Measurements from ENCODE around the gene ADIPOR2.
"Not testable (repeated sequence)": the region's sequence is repeated elsewhere in the genome, so short reads cannot be mapped to it uniquely, and the experiment has no call there.

ADIPOR2 gene

GRCh38 chr12:1812650-1813302 is 121.9 kb downstream of the ADIPOR2 start:
- DNase-seq (ENCODE audit: low read depth in 2 of 2): no peak

DNA sequence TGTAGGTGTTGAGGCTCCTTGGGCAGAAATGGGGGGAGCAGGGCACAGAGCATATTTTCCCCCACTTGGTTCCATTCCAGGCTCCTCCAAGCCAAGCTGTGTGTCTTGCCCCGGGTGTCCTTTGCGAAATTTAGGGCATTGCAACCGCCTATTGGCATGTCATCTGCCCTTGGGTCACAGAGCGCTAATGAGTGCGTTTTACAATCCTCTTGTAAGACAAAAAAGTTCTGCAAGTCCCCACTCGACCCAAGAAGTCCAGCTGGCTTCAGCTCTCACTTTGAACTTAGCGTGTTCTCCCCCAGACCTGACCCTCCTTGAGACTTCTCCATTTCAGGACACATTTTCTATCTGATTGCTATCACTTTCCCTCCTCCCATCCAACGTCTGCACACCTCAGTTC is 123.4 kb downstream of the ADIPOR2 start:
- no peak for DNase-seq (ENCODE audit: low read depth in 2 of 2)

DNA sequence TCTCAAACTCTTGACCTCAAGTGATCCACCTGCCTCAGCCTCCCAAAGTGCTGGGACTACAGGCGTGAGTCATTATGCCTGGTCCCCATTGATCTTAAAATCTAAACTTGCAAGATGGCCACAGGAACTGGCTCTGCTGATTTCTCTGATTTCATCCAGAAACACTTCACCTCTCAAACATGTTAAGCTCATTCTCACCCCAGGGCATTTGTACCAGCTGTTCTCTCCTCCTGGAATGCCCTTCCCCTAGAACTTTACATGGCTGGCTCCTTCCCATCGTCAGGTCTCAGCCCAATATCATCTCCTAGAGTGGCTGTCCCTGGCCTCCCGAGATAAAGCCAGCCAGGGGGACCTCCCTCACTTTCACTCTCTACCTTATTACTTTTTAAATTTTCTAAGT is 124.2 kb downstream of the ADIPOR2 start:
- DNase-seq (ENCODE audit: low read depth in 2 of 2): no peak

- no peak for DNase-seq (ENCODE audit: low read depth in 2 of 2)
Measured at GRCh38 chr12:1815814-1816729, 125.2 kb downstream of the ADIPOR2 start.

DNA sequence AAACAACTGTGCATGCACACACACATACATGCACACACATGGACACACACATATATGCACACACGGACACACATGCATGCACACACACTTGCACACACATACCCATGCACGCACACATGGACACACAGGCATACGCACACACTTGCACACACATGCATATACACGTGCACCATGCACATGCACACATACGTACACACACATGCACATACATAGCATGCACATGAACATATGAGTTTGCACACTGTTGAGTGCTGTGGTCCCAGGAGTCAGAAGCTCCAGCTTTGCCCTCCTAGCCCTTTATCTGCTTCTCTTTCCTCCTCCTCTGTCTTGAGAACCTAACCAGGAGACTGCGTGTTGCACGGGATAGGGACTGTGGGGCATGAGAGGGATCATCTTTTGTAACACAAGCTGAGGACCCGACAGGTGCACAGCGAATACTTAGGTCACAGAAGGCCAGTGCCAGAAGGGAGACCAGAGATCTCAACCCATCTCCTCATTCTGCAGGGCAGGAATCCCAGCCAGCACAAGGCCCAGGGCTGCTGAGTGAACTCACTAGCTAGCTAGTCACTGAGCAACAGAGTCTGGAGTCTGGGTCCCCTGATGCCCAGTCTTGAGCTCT is 126.0 kb downstream of the ADIPOR2 start:
- no peak for DNase-seq (ENCODE audit: low read depth in 2 of 2)

GRCh38 chr12:1817928-1818327 is 127.1 kb downstream of the ADIPOR2 start:
- not testable (repeated sequence) for DNase-seq (ENCODE audit: low read depth in 2 of 2)

DNA sequence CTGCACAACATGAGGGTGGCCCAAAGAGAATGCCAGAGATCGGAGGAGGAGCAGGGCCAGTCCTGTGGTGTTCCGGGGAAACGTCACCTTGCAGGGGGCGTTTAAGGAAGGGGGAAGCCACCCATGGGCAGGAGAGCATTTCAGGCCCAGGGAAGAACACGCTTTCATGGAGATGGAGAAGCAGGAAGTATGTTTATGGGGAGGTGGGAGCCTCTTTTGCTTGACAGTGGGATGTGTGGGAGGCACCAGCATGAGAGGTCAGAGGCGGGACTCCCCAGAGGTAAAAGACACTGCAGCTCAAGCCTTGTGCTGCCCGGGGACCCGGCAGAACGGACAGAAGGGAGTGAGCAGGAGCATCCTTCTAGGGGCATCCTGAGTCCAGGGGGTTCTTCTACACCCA is 128.2 kb downstream of the ADIPOR2 start:
- no peak for DNase-seq (ENCODE audit: low read depth in 2 of 2)

DNA sequence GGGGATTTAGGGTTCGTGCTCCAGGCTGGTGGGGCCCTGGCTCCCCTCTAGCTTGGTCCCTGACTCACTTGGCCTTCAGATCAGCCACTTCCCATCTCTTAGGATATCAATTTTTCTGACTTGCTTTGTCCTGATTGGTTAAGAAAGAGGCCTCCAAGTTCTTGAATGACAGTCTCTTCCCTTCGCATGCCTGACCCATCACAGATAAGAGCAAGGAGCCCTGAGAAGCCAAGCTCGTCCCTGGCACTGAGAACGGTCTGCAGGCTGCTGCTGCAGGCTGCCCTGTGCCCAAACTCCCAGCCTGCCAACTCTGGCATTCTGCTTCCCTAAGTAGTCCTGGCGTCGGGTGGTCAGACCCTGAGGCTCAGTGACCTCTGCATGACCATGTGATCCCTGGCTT is 128.7 kb downstream of the ADIPOR2 start:
- no peak for DNase-seq (ENCODE audit: low read depth in 2 of 2)

- no peak for DNase-seq (ENCODE audit: low read depth in 2 of 2)
Measured at GRCh38 chr12:1820191-1820895, 129.5 kb downstream of the ADIPOR2 start, which contains the start of gene LRTM2. Gene LRTM2, plus strand, starts transcription at chr12:1820565. Its CDS starts 7,584 bp downstream, at chr12:1828149.

- DNase-seq (ENCODE audit: low read depth in 2 of 2): no peak
Measured at GRCh38 chr12:1820896-1821291, 130.0 kb downstream of the ADIPOR2 start.

- DNase-seq (ENCODE audit: low read depth in 2 of 2): no peak
Measured at GRCh38 chr12:1821805-1822204, 130.9 kb downstream of the ADIPOR2 start.

- DNase-seq (ENCODE audit: low read depth in 2 of 2): no peak
Measured at GRCh38 chr12:1822699-1823098, 131.8 kb downstream of the ADIPOR2 start.

GRCh38 chr12:1823237-1823636 is 132.4 kb downstream of the ADIPOR2 start:
- no peak for DNase-seq (ENCODE audit: low read depth in 2 of 2)

GRCh38 chr12:1825382-1826102 is 134.7 kb downstream of the ADIPOR2 start:
- no peak for DNase-seq (ENCODE audit: low read depth in 2 of 2)

DNA sequence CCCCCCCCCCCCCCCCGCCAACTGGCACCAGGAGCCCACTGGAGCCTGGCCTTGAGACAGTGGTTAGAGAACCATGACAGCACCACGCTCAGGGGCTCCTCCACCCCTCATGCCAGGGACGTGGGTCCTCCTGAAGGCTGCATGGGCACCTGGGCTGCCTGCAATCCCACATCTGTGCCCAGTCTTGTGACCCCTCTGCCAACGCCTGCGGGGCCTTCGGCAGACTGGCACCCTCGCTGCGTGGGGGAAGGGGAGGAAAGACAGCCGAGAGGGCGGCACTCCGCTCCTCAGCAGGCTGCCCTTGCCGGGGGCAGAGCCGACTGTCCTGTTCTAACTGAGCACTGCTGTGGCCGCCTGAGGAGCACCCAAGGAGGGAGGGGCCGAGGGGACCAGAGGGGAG is 135.5 kb downstream of the ADIPOR2 start:
- no peak for DNase-seq (ENCODE audit: low read depth in 2 of 2)

DNA sequence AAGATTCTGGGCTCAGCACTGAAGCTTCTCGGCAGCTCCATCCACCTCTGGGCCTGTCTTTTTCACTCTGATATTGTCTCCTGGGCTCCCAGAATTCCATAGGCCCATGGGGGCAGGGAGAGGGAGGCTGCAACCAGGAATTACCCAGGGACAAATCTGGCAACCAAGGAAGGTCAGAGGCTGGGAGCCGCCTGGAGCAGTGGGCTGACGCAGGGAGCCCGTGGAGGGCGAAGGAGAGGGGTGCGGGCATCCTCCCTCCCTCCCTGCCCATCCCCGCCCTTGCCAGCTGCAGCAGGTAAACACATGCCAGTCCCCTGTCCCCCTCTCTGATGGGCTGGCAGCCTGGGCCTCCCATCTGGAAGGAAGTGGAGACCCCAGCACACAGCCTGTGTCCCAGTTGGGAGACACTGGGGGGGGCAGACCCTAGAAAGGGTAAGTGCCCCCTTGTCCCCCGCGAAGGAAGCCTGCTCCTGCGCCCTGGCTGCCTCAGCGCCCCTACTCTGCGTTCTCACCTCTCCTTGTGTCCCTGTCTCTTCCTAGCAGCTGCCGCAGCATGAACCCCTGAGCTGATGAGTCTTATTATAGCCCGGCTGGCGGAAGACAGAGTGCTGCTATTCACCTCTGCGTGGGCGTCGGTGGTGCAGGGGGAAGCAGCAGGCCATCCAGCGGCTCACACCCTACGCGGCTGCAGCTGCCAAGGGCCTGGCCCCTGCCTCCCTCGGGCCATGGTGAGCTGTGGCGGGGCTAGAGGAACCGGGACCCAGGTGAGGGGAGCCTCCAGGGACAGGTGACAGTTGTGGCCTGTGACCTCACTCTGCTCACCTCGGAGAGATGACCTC is 136.2 kb downstream of the ADIPOR2 start:
- no peak for DNase-seq (ENCODE audit: low read depth in 2 of 2)

DNA sequence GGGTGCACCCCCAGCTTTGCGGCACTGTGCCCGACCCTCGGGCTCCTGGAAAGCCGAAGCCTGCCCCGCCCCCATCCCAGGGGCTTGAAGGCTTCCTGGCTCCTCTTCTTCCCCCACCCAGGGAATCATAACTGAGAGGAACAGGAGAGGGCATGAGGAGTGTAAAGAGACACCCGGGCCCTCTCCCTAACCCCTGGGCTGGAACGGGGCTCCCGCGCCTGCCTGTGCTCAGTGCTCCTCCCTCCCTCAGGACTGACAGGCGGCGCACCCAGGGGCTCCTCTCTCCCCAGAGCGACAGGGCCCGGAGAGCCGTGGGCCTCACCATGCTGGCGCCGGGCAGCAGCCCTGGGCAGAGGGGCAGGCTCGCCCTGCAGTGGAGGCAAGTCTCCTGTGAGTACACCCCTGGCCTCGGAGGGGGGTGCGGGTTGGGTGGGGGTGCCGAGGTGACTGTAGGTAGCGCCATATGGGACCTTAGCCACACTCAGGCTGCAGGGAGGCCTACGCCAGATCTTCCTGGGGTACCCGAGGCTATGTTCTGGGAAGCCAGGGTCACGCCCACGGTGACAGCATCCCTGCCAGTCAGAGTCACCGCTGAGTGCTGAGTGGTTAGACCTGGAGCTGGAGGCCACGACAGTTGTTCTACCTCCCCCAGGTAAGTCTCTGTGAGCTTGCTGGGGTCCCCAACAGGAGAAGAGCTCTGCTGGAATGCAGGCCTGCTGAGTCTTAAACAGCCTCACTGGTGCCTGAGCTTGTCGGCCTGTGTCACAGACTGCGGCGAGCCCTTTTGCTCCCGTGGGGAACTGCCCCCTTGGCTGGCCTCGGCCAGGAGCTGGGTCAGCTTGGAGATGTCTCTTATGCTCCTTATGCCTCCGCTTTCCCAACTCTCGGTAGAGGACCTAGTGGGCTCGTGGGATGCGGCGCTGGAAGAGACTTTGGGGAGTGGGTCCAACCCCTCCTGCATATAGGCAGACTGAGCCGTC is 137.2 kb downstream of the ADIPOR2 start:
- no peak for DNase-seq (ENCODE audit: low read depth in 2 of 2)

DNA sequence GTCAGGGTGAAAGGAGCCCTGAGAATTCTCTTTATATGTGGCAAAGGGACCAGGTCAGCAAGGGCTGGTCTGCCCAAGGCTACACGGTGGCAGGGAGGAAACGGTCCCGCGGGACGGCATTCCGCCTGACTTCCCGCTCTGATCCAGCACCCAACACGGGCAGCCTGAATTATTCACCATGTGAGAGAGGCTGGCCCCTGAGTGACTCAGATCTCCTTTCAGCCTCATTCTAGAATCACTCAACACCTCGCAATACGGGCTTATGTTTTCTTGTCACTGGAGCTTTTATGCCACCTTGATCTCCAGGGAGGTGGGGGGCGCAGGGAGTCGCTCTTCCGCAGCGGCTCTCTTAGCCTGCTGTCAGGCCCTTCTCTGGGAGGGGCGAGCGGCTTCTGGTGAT is 138.0 kb downstream of the ADIPOR2 start:
- DNase-seq (ENCODE audit: low read depth in 2 of 2): no peak

DNA sequence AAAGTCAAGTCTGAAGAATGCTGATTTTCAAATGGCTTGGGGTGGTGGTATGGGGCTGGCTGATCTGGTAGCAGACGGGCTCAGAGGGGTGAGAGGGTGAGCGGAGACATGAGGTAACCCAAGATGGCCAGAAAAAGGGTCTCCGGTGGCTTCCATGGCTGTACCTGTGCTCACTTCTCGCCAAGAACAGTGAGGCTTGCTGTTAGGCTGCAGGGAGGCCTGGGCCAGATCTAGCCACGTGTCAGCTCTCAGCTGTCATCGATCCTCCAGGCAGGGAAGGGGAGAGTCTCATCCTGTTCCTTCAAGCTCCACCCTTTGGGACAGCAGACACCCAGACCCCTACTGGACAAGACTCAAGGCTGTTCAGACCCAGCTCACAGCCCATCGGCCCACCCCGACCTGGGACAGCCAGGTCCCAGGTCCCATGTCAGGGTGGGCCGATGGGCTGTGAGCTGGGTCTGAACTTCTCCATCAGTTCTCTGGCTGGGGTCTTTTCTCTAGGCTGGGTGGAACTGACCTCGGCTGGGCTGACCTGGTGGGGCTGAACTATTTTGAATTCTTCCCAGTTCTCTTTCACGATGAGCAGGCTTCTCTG is 138.5 kb downstream of the ADIPOR2 start:
- DNase-seq (ENCODE audit: low read depth in 2 of 2): no peak
